Stimulated activated CD4-positive, alpha-beta T cell treated with anti-CD3 and anti-CD28 coated beads, TNF-alpha, amount 100 ng/mL, for 24 hours (primary cell): Measurements from ENCODE around the gene CPPED1.

Experiments
- DNase-seq, 3 experiments: peaks; one replicate each; pipeline ENCODE4 v3.0.0-alpha.2; 2020; ENCODE audit warnings: low read depth in 3 of 3

CPPED1 gene

GRCh38 chr16:12609937-12610699 lies 193.6 kb downstream of the CPPED1 start:
- no peak for DNase-seq
